GM19328 (cell line): Measurements from ENCODE around the gene IFT43.
"Not testable (repeated sequence)": the region's sequence is repeated elsewhere in the genome, so short reads cannot be mapped to it uniquely, and the experiment has no call there.

Source experiments
- ATAC-seq: cut with Tn5 transposase; IDR thresholded peaks from one replicate; pipeline ENCODE4 v1.9.1; 2021; ENCODE audit warnings: mild to moderate bottlenecking, moderate library complexity; ENCODE audit not compliant: unreplicated experiment

Gene IFT43

DNA sequence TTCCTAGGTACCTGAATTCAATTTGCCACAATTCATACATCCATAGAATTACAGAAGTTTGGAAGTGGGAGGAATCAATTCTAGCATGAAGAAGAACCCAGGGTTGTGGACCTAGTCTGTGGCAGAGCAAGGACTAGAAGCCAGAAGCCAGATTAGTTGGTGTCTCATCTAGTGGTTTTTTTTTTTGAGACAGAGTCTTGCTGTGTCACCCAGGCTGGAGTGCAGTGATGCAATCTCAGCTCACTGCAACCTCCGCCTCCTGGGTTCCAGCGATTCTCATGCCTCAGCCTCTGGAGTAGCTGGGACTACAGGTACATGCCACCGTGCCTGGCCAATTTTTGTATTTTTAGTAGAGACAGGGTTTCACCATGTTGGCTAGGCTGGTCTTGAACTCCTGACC lies 24.1 kb downstream of the IFT43 start:
- ATAC-seq, result not testable (repeated sequence)

DNA sequence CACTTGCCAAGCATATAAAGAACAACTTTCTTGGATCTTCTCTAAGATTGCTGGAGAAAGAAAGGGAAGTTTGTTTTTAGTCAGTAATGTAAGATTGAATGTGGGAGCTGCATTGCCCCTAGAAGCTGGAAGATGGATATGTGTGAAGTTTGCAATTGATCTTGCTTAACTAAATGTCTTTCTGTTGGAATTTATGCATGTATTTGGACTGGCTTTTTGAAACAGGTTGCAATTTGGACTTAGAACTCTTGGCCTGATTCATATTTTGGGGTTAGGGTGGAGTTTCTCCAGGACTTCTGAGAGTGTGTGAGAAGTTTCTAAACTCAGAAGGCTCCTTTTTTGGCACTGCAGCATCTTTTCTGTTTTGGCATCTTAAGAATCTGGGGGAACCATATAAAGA lies 26.4 kb downstream of the IFT43 start:
- ATAC-seq, result no peak

DNA sequence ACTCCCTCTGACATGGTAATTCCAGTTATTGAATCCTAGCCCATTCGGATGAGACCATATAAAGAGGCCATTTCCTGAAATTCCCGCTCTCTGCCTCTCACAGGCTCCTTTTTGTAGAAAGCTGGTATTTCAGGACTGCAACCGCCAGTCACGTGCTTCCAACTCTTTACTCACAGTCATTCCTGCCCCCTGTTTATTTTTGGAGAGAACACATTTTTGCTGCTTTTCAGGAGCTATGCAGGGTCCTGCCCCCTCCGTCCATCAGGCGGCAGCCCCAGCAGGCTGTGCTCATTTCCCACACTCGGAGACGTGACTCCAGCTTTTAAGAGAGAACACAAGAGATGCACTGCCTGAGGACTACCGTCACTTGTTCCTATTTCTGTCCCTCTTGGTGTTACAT lies 26.8 kb downstream of the IFT43 start:
- ATAC-seq, result no peak

DNA sequence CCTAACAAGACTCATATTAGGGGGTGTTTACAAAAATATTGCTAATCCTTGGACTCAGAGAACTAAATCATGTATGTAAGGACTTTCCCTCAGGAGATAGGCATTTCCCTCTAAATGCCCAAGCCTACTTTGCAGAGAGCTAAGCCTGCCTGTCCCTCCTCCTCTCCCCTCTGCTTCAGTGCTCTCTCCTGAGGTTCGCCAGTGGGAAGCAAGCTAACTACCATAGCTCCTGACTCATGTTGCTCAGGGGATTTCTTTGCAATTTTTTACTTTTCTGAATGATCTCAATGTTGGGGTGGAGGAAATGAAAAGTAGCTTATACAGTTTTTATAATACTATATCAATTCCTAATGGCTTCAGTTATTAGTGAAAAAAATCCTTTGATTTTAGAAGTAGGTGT lies 29.6 kb downstream of the IFT43 start:
- no peak for ATAC-seq

DNA sequence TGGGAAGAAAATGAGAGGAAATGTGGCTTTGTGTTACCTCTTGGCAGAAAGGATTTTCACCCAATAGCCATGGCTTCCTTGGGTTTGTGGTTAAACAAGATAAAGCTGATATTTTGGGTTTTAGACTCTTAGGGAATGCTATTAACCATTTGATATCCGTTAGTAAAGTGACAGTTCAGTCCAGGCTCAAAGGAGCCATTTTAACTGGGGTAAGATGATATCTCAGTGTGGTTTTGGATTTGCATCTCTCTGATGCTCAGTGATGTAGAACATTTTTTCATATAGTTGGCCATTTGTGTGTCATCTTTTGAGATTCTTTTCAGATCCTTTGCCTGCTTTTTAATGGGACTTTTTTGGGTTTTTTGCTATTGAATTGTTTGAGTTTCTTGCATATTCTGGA lies 30.1 kb downstream of the IFT43 start:
- ATAC-seq, result no peak

DNA sequence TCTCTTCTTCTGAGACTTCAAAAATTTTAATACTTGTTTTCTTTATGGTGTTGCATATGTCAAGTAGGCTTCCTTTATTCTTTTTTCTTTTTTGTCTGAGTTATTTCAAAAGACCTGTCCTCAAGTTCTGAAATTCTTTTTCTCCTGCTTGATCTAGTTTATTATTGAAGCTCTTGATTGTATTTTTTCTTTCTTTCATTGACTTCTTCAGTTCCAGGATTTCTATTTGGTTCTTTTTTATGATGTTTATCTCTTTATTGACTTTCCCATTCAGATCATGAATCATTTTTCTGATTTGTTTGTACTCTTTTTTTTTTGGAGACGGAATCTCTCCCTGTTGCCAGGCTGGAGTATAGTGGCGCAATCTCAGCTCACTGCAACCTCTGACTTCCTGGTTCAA lies 34.1 kb downstream of the IFT43 start:
- ATAC-seq, result no peak

DNA sequence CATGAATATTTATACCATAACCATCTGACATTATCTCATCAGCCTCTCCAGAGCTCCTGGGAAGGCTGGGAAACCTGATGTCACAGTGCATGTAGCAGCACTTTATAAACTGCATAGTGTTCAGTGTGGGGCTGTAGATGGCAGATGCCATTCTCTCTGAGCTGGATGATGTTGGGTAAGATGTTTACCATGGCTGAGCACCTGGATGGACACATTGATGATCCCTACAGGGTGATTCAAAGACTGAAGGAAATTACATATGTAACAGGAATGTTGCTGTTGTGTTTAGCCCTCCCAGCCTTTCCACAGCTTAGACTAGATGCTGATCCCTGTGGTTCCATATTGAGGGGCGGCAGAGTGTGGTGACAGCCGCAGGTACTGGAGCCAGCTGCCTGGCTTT lies 37.4 kb downstream of the IFT43 start:
- ATAC-seq, result no peak

- no peak for ATAC-seq
Observed at GRCh38 chr14:76023757-76024156, 38.2 kb downstream of the IFT43 start.

DNA sequence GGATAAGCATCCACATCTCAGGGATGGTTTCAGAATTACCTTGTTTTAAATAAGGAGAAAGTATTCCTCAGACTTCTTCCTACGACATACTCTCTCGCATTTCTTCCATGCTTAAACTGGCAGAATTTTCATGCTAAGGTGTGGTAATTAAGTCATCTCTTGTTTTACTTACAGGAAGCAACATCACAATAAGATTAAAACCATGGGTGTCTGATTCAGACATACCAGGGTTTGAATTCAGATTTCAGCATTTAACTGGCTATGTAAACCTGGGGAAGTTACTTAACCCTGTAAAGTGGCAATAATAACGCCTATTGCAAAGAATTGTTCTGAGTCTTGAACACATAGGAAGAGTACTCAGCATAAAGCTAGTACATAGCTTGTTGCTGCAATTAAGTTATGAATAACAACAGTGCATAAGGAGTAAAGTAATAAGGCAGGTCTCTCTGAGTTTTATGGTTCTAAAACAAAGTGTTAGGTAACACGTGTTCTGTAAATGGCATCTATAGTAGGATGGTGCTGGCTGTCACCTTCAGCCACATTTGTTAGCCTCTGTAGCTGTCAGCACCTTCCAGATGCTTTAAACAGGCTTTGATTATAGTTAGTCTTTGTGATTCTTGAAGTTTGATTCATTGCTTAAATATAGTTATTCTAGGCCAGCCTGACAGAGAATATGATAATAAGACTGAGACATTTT lies 38.8 kb downstream of the IFT43 start:
- no peak for ATAC-seq

- ATAC-seq, result no peak
Observed at GRCh38 chr14:76034566-76034965, 49.0 kb downstream of the IFT43 start.

DNA sequence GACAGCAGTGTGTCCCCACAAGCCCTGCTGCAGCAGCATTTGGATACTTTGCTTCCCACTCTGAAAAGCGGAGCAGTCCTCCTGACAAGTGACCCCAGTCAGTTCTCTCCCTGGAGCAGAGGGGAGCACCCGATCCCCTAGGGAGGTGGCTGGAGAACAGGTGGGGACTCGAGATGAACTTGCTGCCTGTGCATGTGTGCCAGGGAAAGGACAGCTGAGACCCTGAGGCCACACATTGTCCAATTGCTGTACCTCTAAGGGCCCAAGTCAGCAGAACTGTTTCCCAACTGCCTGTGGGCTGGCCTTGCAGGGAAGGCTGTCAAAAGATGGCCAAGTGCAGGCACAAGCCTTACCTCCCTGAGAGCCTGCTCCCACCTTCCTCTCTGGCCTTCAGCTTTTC lies 55.1 kb downstream of the IFT43 start:
- ATAC-seq, result no peak

GRCh38 chr14:76045773-76046172 lies 60.2 kb downstream of the IFT43 start:
- no peak for ATAC-seq

GRCh38 chr14:76050250-76050649 lies 64.7 kb downstream of the IFT43 start:
- no peak for ATAC-seq

DNA sequence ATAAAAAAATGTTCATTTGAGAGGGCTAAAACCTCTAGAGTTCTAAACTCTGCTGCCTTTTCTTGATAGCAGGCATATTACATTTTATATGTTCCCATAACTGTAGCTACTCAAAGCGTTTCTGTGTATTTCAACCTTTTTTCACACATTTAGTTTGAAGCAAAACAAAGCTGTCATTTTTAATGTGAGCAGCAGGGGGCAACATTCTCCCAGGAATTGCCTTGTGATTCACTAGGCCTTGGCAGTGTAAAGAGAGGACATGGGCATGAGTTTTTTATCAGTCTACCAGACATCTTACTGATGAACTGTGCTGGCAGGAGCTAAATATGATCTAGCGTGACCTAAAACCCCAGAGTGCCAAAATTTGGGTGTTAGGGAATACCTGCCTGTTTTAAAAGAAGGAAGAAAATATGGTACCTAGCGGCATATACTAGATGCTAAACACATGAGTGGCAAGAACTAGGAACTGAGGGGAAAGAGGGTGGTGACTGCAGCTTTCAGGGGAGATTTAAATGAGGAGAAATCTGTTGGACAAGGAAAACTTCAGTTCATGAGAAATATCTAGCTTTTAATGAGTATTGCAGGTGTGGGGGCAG lies 65.3 kb downstream of the IFT43 start:
- ATAC-seq, result no peak

- ATAC-seq, result no peak
Observed at GRCh38 chr14:76051717-76052465, 66.3 kb downstream of the IFT43 start.

GRCh38 chr14:76053572-76054355 lies 68.2 kb downstream of the IFT43 start:
- no peak for ATAC-seq

DNA sequence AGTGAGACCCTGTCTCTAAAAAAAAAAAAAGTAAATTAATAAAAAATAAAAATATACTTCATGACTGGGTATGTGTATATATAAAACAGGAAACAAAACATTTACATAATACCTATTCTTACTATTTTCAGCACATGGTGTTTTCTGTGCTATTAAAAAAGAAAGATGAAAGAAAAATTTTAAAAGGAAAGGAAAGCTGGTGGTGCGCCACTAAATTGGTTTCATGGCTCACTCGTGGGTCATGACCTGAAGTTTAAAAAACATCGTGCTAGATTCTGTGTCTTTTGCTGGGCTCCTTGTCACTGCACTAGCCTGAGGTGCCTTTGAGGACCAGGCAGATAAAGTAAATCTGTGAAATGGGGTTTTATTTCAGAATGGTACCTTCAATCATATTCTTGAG lies 69.8 kb downstream of the IFT43 start:
- no peak for ATAC-seq

- no peak for ATAC-seq
Observed at GRCh38 chr14:76056128-76056527, 70.6 kb downstream of the IFT43 start.

DNA sequence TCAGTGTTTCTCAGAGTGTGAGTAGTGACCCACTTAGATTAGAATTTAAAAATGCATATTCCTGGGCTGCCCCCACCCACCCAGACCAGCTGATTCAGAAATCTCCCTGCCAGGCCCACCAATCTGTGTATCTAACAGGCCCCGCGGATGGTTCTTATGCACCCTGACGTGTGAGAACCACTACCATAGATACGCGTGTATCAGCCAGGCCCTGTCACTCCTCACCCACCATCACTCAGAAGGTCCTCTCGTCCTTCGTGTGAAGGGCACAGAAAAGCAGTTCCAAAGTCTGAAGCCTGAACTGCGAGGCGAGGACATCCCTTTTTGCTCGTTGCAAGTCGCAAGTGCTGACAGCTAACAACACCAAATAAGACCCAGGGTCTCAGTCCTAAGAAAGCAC lies 72.4 kb downstream of the IFT43 start:
- no peak for ATAC-seq

- no peak for ATAC-seq
Observed at GRCh38 chr14:76063327-76063726, 77.8 kb downstream of the IFT43 start.

DNA sequence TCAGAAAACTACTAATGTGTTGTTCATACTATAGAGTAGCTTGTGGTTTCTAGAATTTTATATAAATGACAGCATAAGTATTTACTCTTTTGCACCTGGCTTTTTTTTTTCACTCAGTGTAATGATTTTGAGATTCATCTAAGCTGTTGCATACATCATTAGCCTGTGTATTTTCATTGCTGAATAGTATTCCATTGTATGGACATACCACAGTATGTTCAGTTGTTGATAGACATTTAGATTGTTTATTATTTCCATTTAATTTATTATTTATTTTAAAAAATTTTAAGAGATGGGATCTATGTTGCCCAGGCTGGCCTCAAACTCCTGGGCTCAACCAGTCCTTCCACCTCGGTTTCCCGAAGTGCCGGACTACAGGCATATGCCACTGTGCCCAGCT lies 80.0 kb downstream of the IFT43 start:
- ATAC-seq, result no peak

- no peak for ATAC-seq
Observed at GRCh38 chr14:76067536-76067935, 82.0 kb downstream of the IFT43 start.
